ENCODE results near the gene CEBPG. TPM values are rescaled to one million over a fixed set of nuclear protein-coding genes. Genes with fewer than 3 reads are reported as not detected.

Gene CEBPG
- total RNA-seq, 1 donor from 2014 or later, result 39.7 TPM

- Mint-ChIP-seq H3K4me3 (ENCODE audit: unreplicated experiment) (no peak overlapping the region), H3K27ac (ENCODE audit: unreplicated experiment) (no peak overlapping the region), H3K4me1 (ENCODE audit: unreplicated experiment) (peaks cover 3% of the 10 kb centered on the region), H3K9me3 (ENCODE audit: unreplicated experiment) (no peaks in the 10 kb centered on the region), H3K36me3 (ENCODE audit: unreplicated experiment) (no peaks in the 10 kb centered on the region), H3K27me3 (ENCODE audit: unreplicated experiment) (no peaks in the 10 kb centered on the region)
- no peak for DNase-seq (ENCODE audit: extremely low spot score, unreplicated experiment)
- no peak for TF ChIP-seq CTCF (IDR thresholded peaks at IDR 0.05)
Measured at GRCh38 chr19:33420821-33421220, 47.3 kb downstream of the CEBPG start.

- H3K36me3 Mint-ChIP-seq (ENCODE audit: unreplicated experiment), result no peaks in the 10 kb centered on the region
- no peak overlapping the region for H3K4me3 Mint-ChIP-seq (ENCODE audit: unreplicated experiment)
- no peak overlapping the region for H3K27ac Mint-ChIP-seq (ENCODE audit: unreplicated experiment)
- TF ChIP-seq CTCF (IDR thresholded peaks at IDR 0.05), result no peak
- peaks cover 3% of the 10 kb centered on the region for H3K4me1 Mint-ChIP-seq (ENCODE audit: unreplicated experiment)
- H3K9me3 Mint-ChIP-seq (ENCODE audit: unreplicated experiment), result no peaks in the 10 kb centered on the region
- no peaks in the 10 kb centered on the region for H3K27me3 Mint-ChIP-seq (ENCODE audit: unreplicated experiment)
- DNase-seq (ENCODE audit: extremely low spot score, unreplicated experiment), result no peak
Measured at GRCh38 chr19:33421368-33421767, 47.9 kb downstream of the CEBPG start.

GRCh38 chr19:33422369-33423180 is 49.1 kb downstream of the CEBPG start:
- Mint-ChIP-seq H3K27ac (ENCODE audit: unreplicated experiment) (no peak overlapping the region), H3K27me3 (ENCODE audit: unreplicated experiment) (no peaks in the 10 kb centered on the region)
- TF ChIP-seq CTCF (IDR thresholded peaks at IDR 0.05), result no peak

GRCh38 chr19:33424181-33424580 is 50.7 kb downstream of the CEBPG start:
- H3K4me3 Mint-ChIP-seq (ENCODE audit: unreplicated experiment), result no peak overlapping the region
- no peaks in the 10 kb centered on the region for H3K27me3 Mint-ChIP-seq (ENCODE audit: unreplicated experiment)
- H3K4me1 Mint-ChIP-seq (ENCODE audit: unreplicated experiment), result no peaks in the 10 kb centered on the region
- H3K27ac Mint-ChIP-seq (ENCODE audit: unreplicated experiment), result no peak overlapping the region
- no peak for TF ChIP-seq CTCF (IDR thresholded peaks at IDR 0.05)
- H3K9me3 Mint-ChIP-seq (ENCODE audit: unreplicated experiment), result no peaks in the 10 kb centered on the region
- H3K36me3 Mint-ChIP-seq (ENCODE audit: unreplicated experiment), result no peaks in the 10 kb centered on the region
- DNase-seq (ENCODE audit: extremely low spot score, unreplicated experiment), result no peak

More at GRCh38 chr19:33422369-33423180, 49.1 kb downstream of the CEBPG start:
- no peaks in the 10 kb centered on the region for H3K36me3 Mint-ChIP-seq (ENCODE audit: unreplicated experiment)
- no peak overlapping the region for H3K4me3 Mint-ChIP-seq (ENCODE audit: unreplicated experiment)
- H3K4me1 Mint-ChIP-seq (ENCODE audit: unreplicated experiment), result no peaks in the 10 kb centered on the region
- H3K9me3 Mint-ChIP-seq (ENCODE audit: unreplicated experiment), result no peaks in the 10 kb centered on the region
- DNase-seq (ENCODE audit: extremely low spot score, unreplicated experiment), result no peak

- H3K4me1 Mint-ChIP-seq (ENCODE audit: unreplicated experiment), result peaks cover 5% of the 10 kb centered on the region
- DNase-seq (ENCODE audit: extremely low spot score, unreplicated experiment), result no peak
- H3K36me3 Mint-ChIP-seq (ENCODE audit: unreplicated experiment), result no peaks in the 10 kb centered on the region
- no peak for TF ChIP-seq CTCF (IDR thresholded peaks at IDR 0.05)
- no peak overlapping the region for H3K4me3 Mint-ChIP-seq (ENCODE audit: unreplicated experiment)
- no peak overlapping the region for H3K27ac Mint-ChIP-seq (ENCODE audit: unreplicated experiment)
- no peaks in the 10 kb centered on the region for H3K9me3 Mint-ChIP-seq (ENCODE audit: unreplicated experiment)
- H3K27me3 Mint-ChIP-seq (ENCODE audit: unreplicated experiment), result peaks cover 3% of the 10 kb centered on the region
Measured at GRCh38 chr19:33426621-33427361, 53.3 kb downstream of the CEBPG start.
